A549 (cell line): ENCODE data around the gene MAP3K21. TPM values are rescaled to one million over a fixed set of nuclear protein-coding genes. Genes with fewer than 3 reads are reported as not detected.

Experiments used
- ATAC-seq, 2 experiments: fragments of 200-7000 bp in 1 of 2; fragments of >200 bp in 1 of 2; cut with Nextera tagmentation in 1 of 2; cut with Tn5 transposase in 1 of 2; 3 replicates each; pipeline versions ENCODE4 v1.8.0 to v1.9.1; 2018 to 2020; ENCODE audit warnings: mild to moderate bottlenecking in 1 of 2, moderate library complexity in 1 of 2
- CTCF ChIA-PET: fragments of 300-600 bp; sonication (Branson Sonifier 250); formaldehyde crosslinking; extraction: SDS; loops from one replicate; lab custom pipeline; 2021; ENCODE audit warnings: antibody characterized with exemption, inconsistent platforms; lab: Yijun Ruan, JAX
- POLR2A ChIA-PET: fragments of 350-600 bp; formaldehyde crosslinking; extraction: SDS; loops from one replicate; lab custom pipeline; 2021; ENCODE audit warnings: antibody characterized with exemption, inconsistent platforms; lab: Yijun Ruan, JAX
- DNase-seq, 2 experiments: peaks; one replicate each; pipeline versions ENCODE4 v3.0.0 to v3.0.0-alpha.2; 2011 to 2016; ENCODE audit warnings: low read depth in 1 of 2, low spot score in 1 of 2
- FAIRE-seq: peaks from 2 replicates; lab custom pipeline; 2011; peaks lifted over from hg19 to GRCh38; lab: Jason Lieb, UNC
- H3K27ac ChIP-seq, 2 experiments: fragments of >200 bp; sonication (Bioruptor Twin); formaldehyde crosslinking; 3 replicates each; pipeline ENCODE4 v1.5.1; 2016 to 2017
- H3K4me1 ChIP-seq: fragments of >200 bp; sonication (Bioruptor Twin); formaldehyde crosslinking; 3 replicates; pipeline ENCODE4 v1.6.1; 2016
- H3K4me2 ChIP-seq: fragments of >200 bp; sonication (Bioruptor Twin); formaldehyde crosslinking; 3 replicates; pipeline ENCODE4 v1.6.1; 2016
- H3K4me3 ChIP-seq: fragments of >200 bp; sonication (Bioruptor Twin); formaldehyde crosslinking; 3 replicates; pipeline ENCODE4 v1.5.1; 2016
- H3K9me3 ChIP-seq: fragments of >200 bp; sonication (Bioruptor Twin); formaldehyde crosslinking; 3 replicates; pipeline ENCODE4 v1.6.1; 2016
- BHLHE40 ChIP-seq: IDR thresholded peaks from 2 replicates; pipeline ENCODE4 v1.6.1; 2012; ENCODE audit warnings: low read depth, low read length, inconsistent platforms
- CBX2 ChIP-seq: fragments of 200-600 bp; sonication (generic); IDR thresholded peaks from 2 replicates; pipeline ENCODE4 v1.6.1; 2016; ENCODE audit warnings: low read depth, mild to moderate bottlenecking, borderline replicate concordance
- FOXS1 ChIP-seq: fragments of 250-450 bp; sonication (Bioruptor Pico); IDR thresholded peaks from 2 replicates; pipeline ENCODE4 v1.5.0; 2020; ENCODE audit warnings: mild to moderate bottlenecking, moderate library complexity
- HOXB5 ChIP-seq: fragments of 250-450 bp; sonication (Bioruptor Pico); IDR thresholded peaks from 2 replicates; pipeline ENCODE4 v1.5.0; 2020; ENCODE audit warnings: mild to moderate bottlenecking, moderate library complexity
- JUNB ChIP-seq: fragments of >200 bp; sonication (Bioruptor Twin); formaldehyde crosslinking; IDR thresholded peaks from 2 replicates; pipeline ENCODE4 v1.6.1; 2016
- KDM1A ChIP-seq: fragments of 200-600 bp; sonication (generic); IDR thresholded peaks from 2 replicates; pipeline ENCODE4 v1.6.1; 2016; ENCODE audit warnings: low read depth, mild to moderate bottlenecking
- MAFK ChIP-seq: fragments of 450-650 bp; IDR thresholded peaks from 2 replicates; pipeline ENCODE4 v1.6.1; 2014; ENCODE audit not compliant: partially characterized antibody
- MAZ ChIP-seq: fragments of 150-350 bp; IDR thresholded peaks from 2 replicates; pipeline ENCODE4 v1.6.1; 2014; ENCODE audit warnings: antibody characterized with exemption, low read depth, low read length, borderline replicate concordance
- PHF8 ChIP-seq: fragments of 200-600 bp; sonication (generic); IDR thresholded peaks from 2 replicates; pipeline ENCODE4 v1.6.1; 2016; ENCODE audit warnings: low read depth, mild to moderate bottlenecking, antibody characterized with exemption, moderate library complexity, borderline replicate concordance
- POLR2A ChIP-seq: IDR thresholded peaks from 2 replicates; pipeline ENCODE4 v1.6.1; 2012; ENCODE audit warnings: mild to moderate bottlenecking, low read length
- RAD21 ChIP-seq, 2 experiments: fragments of >200 bp in 1 of 2; sonication (Bioruptor Twin) in 1 of 2; formaldehyde crosslinking in 1 of 2; IDR thresholded peaks in 1 of 2; conservative IDR thresholded peaks in 1 of 2; 2 replicates in 1 of 2; 3 replicates in 1 of 2; pipeline ENCODE4 v1.6.1; 2012 to 2018; ENCODE audit warnings: inconsistent platforms in 1 of 2
- RCOR1 ChIP-seq: fragments of 150-350 bp; IDR thresholded peaks from 2 replicates; pipeline ENCODE4 v1.6.1; 2014; ENCODE audit warnings: antibody characterized with exemption, low read length, low read depth
- SMC3 ChIP-seq: fragments of >200 bp; sonication (Bioruptor Twin); formaldehyde crosslinking; IDR thresholded peaks from 3 replicates; pipeline ENCODE4 v1.6.1; 2018; ENCODE audit warnings: inconsistent platforms
- SREBF2 ChIP-seq: fragments of 450-650 bp; IDR thresholded peaks from 2 replicates; pipeline ENCODE4 v1.6.1; 2014; ENCODE audit warnings: mild to moderate bottlenecking, moderate library complexity
- TFCP2L1 ChIP-seq: fragments of 250-450 bp; sonication (Bioruptor Pico); IDR thresholded peaks from 2 replicates; pipeline ENCODE4 v1.5.0; 2021; ENCODE audit warnings: mild to moderate bottlenecking
- ZC3H11A ChIP-seq: fragments of 450-650 bp; IDR thresholded peaks from 2 replicates; pipeline ENCODE4 v1.6.1; 2014; ENCODE audit warnings: antibody characterized with exemption, mild to moderate bottlenecking
- ZNF302 ChIP-seq: fragments of 250-450 bp; sonication (Bioruptor Pico); IDR thresholded peaks from 2 replicates; pipeline ENCODE4 v1.9.0; 2021; ENCODE audit warnings: inconsistent platforms, mild to moderate bottlenecking, moderate library complexity
- ZSCAN20 ChIP-seq: fragments of 250-450 bp; sonication (Bioruptor Pico); IDR thresholded peaks from 2 replicates; pipeline ENCODE4 v1.8.0; 2022; ENCODE audit warnings: mild to moderate bottlenecking, moderate library complexity
- WGBS: methylation state at CpG from one replicate; pipeline ENCODE4 v1.1.6; 2017; ENCODE audit errors: missing lambda C conversion rate; 5-methylcytosine and 5-hydroxymethylcytosine counted together
- polyA plus RNA-seq, 4 experiments: library from polyadenylated mRNA; depleted of rRNA in 3 of 4; stranded (reverse); fragments of >200 nt; fragmentation: RNase III in 1 of 4; extraction: RNeasy Plus Mini Kit Qiagen cat#74134 plus additional on column Dnase treatment in 1 of 4; gene quantifications; 2 replicates in 3 of 4; 3 replicates in 1 of 4; pipeline ENCODE4 v1.2.3, GENCODE V29; 2011 to 2017
- TF ChIP-seq, protein P1 (sequence below): fragments of >200 bp; sonication (Bioruptor Twin); formaldehyde crosslinking; IDR thresholded peaks from 2 replicates; pipeline ENCODE4 v1.6.1; 2016
- TF ChIP-seq, protein P2 (sequence below): fragments of 250-450 bp; sonication (Bioruptor Pico); IDR thresholded peaks from 2 replicates; pipeline ENCODE4 v1.5.0; 2021; ENCODE audit warnings: mild to moderate bottlenecking, moderate library complexity, borderline replicate concordance

MAP3K21 gene
- polyA plus RNA-seq, 2 of the 4 experiments (the other 2 are of a cell fraction) = 14.4 to 26.9 TPM

DNA sequence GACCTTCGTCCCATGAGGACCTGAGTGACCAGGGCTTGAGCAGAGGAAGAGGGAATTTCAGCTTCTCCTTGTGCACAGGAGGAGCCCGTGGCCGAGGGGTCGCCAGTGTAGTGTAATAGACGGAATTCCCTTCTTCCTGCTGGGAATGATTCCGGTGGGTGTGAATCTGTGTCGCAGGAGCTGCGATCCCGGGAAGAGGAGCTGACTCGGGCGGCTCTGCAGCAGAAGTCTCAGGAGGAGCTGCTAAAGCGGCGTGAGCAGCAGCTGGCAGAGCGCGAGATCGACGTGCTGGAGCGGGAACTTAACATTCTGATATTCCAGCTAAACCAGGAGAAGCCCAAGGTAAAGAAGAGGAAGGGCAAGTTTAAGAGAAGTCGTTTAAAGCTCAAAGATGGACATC lies 34.4 kb downstream of the MAP3K21 start (continued):
- TF ChIP-seq RCOR1 (no peak), SREBF2 (no peak), HOXB5 (CRISPR knock-in tag) (no peak), MAZ (no peak), BHLHE40 (no peak)

DNA sequence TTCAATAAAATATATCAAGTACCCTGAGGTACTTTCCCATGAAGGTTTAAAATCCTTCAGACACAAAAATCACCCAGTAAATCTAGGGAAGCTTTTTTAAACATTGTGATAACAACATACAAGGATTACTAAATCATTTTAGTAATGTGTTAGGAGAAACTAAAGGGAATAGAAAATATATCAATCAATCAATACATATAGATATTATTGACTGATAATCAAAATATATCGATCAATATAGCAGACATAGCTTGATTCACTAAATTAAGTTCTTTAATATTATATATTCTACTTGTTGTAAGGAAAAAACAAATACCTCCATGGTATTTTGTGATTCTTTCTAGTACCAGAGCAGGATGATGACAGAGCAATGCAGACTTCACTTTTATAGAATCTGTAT lies 35.2 kb downstream of the MAP3K21 start:
- peaks cover 86% of the 10 kb centered on the region for H3K4me1 ChIP-seq
- TF ChIP-seq, protein P1, sequence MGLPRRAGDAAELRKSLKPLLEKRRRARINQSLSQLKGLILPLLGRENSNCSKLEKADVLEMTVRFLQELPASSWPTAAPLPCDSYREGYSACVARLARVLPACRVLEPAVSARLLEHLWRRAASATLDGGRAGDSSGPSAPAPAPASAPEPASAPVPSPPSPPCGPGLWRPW = no peak
- TF ChIP-seq, protein P2, sequence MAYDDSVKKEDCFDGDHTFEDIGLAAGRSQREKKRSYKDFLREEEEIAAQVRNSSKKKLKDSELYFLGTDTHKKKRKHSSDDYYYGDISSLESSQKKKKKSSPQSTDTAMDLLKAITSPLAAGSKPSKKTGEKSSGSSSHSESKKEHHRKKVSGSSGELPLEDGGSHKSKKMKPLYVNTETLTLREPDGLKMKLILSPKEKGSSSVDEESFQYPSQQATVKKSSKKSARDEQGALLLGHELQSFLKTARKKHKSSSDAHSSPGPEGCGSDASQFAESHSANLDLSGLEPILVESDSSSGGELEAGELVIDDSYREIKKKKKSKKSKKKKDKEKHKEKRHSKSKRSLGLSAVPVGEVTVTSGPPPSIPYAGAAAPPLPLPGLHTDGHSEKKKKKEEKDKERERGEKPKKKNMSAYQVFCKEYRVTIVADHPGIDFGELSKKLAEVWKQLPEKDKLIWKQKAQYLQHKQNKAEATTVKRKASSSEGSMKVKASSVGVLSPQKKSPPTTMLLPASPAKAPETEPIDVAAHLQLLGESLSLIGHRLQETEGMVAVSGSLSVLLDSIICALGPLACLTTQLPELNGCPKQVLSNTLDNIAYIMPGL (CRISPR knock-in tag) = no peak
- TF ChIP-seq ZC3H11A (no peak), TFCP2L1 (CRISPR knock-in tag) (no peak), JUNB (no peak), SMC3 (no peak), CBX2 (no peak), POLR2A (no peak), HOXB5 (CRISPR knock-in tag) (no peak)
- TF ChIP-seq, all 56 proteins: peak for 0
- CTCF ChIA-PET = interaction anchor here (1.0 to 6.2 kb wide), 6 partner anchors 19 to 751 kb away, joined by 3 to 41 read pairs (median 4); partner anchors contain the start of gene SLC35F3
- no peak for DNase-seq
- no peaks in the 10 kb centered on the region for H3K9me3 ChIP-seq
- no peak overlapping the region for H3K4me3 ChIP-seq
- ATAC-seq = no peak
- WGBS = 83% methylated on average over 1 of the region's 1 CpG
- FAIRE-seq = no peak
- no peak overlapping the region for H3K4me2 ChIP-seq
- POLR2A ChIA-PET = no interaction called here
- H3K27ac ChIP-seq = peak overlapping the region in 1 of 2 experiments; percentile 73; a peak in 2 of 6 replicates

DNA sequence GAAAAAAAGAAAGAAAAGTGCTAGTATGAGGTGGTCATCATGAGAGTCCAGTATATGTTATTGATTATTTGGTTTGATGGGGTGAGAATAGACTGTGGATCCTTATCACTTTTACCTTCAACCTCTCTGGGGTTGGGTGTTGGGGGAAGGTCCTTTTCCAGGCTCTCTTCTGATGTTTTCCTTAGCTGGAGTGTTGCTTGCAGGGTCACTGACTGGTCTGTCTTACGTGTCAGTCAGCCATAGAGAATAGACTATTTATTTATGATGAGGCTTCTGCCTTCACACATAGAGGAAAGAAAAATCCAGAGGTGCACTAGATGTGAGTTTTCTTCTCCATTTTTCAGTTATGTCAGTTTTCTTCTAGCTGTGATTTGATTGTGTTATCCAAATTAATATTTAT lies 36.5 kb downstream of the MAP3K21 start:
- POLR2A ChIA-PET = no interaction called here
- no peaks in the 10 kb centered on the region for H3K9me3 ChIP-seq
- FAIRE-seq (peak; percentile 36), ATAC-seq (peak; percentile 37 to 50; a peak in 4 of 6 replicates), DNase-seq (no peak)
- TF ChIP-seq ZNF302 (CRISPR knock-in tag) = no peak
- TF ChIP-seq, protein P2 (CRISPR knock-in tag) = no peak
- no peak for TF ChIP-seq MAFK
- TF ChIP-seq TFCP2L1 (CRISPR knock-in tag) = no peak
- TF ChIP-seq ZSCAN20 (CRISPR knock-in tag) = no peak
- no peak for TF ChIP-seq RAD21 (conservative IDR thresholded peaks at IDR 0.05 in 1 of 2, IDR thresholded peaks at IDR 0.05 in 1 of 2)
- no peak for TF ChIP-seq PHF8
- TF ChIP-seq FOXS1 (CRISPR knock-in tag) = no peak
- TF ChIP-seq KDM1A = no peak
- no peak for TF ChIP-seq SMC3
- CTCF ChIA-PET = interaction anchor here (0.6 to 6.2 kb wide), 31 partner anchors 9 to 1068 kb away, joined by 3 to 41 read pairs (median 4); partner anchors contain the start of gene SLC35F3
- H3K4me2 ChIP-seq = peak overlapping the region; percentile 69
- H3K27ac ChIP-seq = peak overlapping the region; percentile 76 to 83
- 4% methylated on average over 1 of the region's 1 CpG for WGBS
- peaks cover 86% of the 10 kb centered on the region for H3K4me1 ChIP-seq
- H3K4me3 ChIP-seq = no peak overlapping the region
